A549 (cell line): Measurements from ENCODE around the gene TIGD6. TPM values are rescaled to one million over a fixed set of nuclear protein-coding genes. Genes with fewer than 3 reads are reported as not detected.
A peak's percentile ranks its signal among the peaks of the same experiment; 100 is the strongest.

Experiments
- ATAC-seq, 2 experiments: fragments of 200-7000 bp in 1 of 2; fragments of >200 bp in 1 of 2; cut with Nextera tagmentation in 1 of 2; cut with Tn5 transposase in 1 of 2; 3 replicates each; pipeline versions ENCODE4 v1.8.0 to v1.9.1; 2018 to 2020; ENCODE audit warnings: mild to moderate bottlenecking in 1 of 2, moderate library complexity in 1 of 2
- CTCF ChIA-PET: fragments of 300-600 bp; sonication (Branson Sonifier 250); formaldehyde crosslinking; extraction: SDS; loops from one replicate; lab custom pipeline; 2021; ENCODE audit warnings: antibody characterized with exemption, inconsistent platforms; lab: Yijun Ruan, JAX
- POLR2A ChIA-PET: fragments of 350-600 bp; formaldehyde crosslinking; extraction: SDS; loops from one replicate; lab custom pipeline; 2021; ENCODE audit warnings: antibody characterized with exemption, inconsistent platforms; lab: Yijun Ruan, JAX
- DNase-seq, 2 experiments: peaks; one replicate each; pipeline versions ENCODE4 v3.0.0 to v3.0.0-alpha.2; 2011 to 2016; ENCODE audit warnings: low read depth in 1 of 2, low spot score in 1 of 2
- FAIRE-seq: peaks from 2 replicates; lab custom pipeline; 2011; peaks lifted over from hg19 to GRCh38; lab: Jason Lieb, UNC
- H3K27ac ChIP-seq, 2 experiments: fragments of >200 bp; sonication (Bioruptor Twin); formaldehyde crosslinking; 3 replicates each; pipeline ENCODE4 v1.5.1; 2016 to 2017
- H3K4me1 ChIP-seq: fragments of >200 bp; sonication (Bioruptor Twin); formaldehyde crosslinking; 3 replicates; pipeline ENCODE4 v1.6.1; 2016
- H3K4me2 ChIP-seq: fragments of >200 bp; sonication (Bioruptor Twin); formaldehyde crosslinking; 3 replicates; pipeline ENCODE4 v1.6.1; 2016
- H3K4me3 ChIP-seq: fragments of >200 bp; sonication (Bioruptor Twin); formaldehyde crosslinking; 3 replicates; pipeline ENCODE4 v1.5.1; 2016
- H3K9me3 ChIP-seq: fragments of >200 bp; sonication (Bioruptor Twin); formaldehyde crosslinking; 3 replicates; pipeline ENCODE4 v1.6.1; 2016
- ATOH8 ChIP-seq: fragments of 250-450 bp; sonication (Bioruptor Pico); IDR thresholded peaks from 2 replicates; pipeline ENCODE4 v1.5.0; 2020; ENCODE audit warnings: low read depth, mild to moderate bottlenecking, moderate library complexity
- BCL3 ChIP-seq: fragments of >200 bp; sonication (Bioruptor Twin); formaldehyde crosslinking; IDR thresholded peaks from 3 replicates; pipeline ENCODE4 v1.6.1; 2016
- BHLHE40 ChIP-seq: IDR thresholded peaks from 2 replicates; pipeline ENCODE4 v1.6.1; 2012; ENCODE audit warnings: low read depth, low read length, inconsistent platforms
- CBX2 ChIP-seq: fragments of 200-600 bp; sonication (generic); IDR thresholded peaks from 2 replicates; pipeline ENCODE4 v1.6.1; 2016; ENCODE audit warnings: low read depth, mild to moderate bottlenecking, borderline replicate concordance
- CHD4 ChIP-seq: fragments of 200-600 bp; sonication (generic); IDR thresholded peaks from 2 replicates; pipeline ENCODE4 v1.6.1; 2016; ENCODE audit warnings: antibody characterized with exemption, mild to moderate bottlenecking, borderline replicate concordance
- CTCF ChIP-seq: fragments of >200 bp; sonication (Bioruptor Twin); formaldehyde crosslinking; IDR thresholded peaks from 3 replicates; pipeline ENCODE4 v1.5.1; 2016
- FOSB ChIP-seq: fragments of 250-450 bp; sonication (Bioruptor Pico); IDR thresholded peaks from 2 replicates; pipeline ENCODE4 v1.5.0; 2020; ENCODE audit warnings: mild to moderate bottlenecking, moderate library complexity
- FOSL2 ChIP-seq, 2 experiments: fragments of 450-650 bp in 1 of 2; fragments of >200 bp in 1 of 2; sonication (Bioruptor Twin) in 1 of 2; formaldehyde crosslinking; IDR thresholded peaks; 2 replicates each; pipeline versions ENCODE4 v1.5.0 to v1.6.1; 2016 to 2020; ENCODE audit warnings: mild to moderate bottlenecking in 1 of 2, moderate library complexity in 1 of 2
- FOXS1 ChIP-seq: fragments of 250-450 bp; sonication (Bioruptor Pico); IDR thresholded peaks from 2 replicates; pipeline ENCODE4 v1.5.0; 2020; ENCODE audit warnings: mild to moderate bottlenecking, moderate library complexity
- GATA3 ChIP-seq: IDR thresholded peaks from 2 replicates; pipeline ENCODE4 v1.6.1; 2012; ENCODE audit warnings: borderline replicate concordance
- HMGXB4 ChIP-seq: fragments of 250-450 bp; sonication (Bioruptor Pico); IDR thresholded peaks from 2 replicates; pipeline ENCODE4 v1.5.0; 2021; ENCODE audit warnings: mild to moderate bottlenecking, moderate library complexity, borderline replicate concordance
- HOXA7 ChIP-seq: fragments of 250-450 bp; sonication (Bioruptor Pico); IDR thresholded peaks from 2 replicates; pipeline ENCODE4 v1.5.0; 2020; ENCODE audit warnings: mild to moderate bottlenecking, moderate library complexity
- HOXB13 ChIP-seq: fragments of 250-450 bp; sonication (Bioruptor Pico); IDR thresholded peaks from 2 replicates; pipeline ENCODE4 v1.5.0; 2020; ENCODE audit warnings: low read depth, mild to moderate bottlenecking, moderate library complexity
- HOXB5 ChIP-seq: fragments of 250-450 bp; sonication (Bioruptor Pico); IDR thresholded peaks from 2 replicates; pipeline ENCODE4 v1.5.0; 2020; ENCODE audit warnings: mild to moderate bottlenecking, moderate library complexity
- JUN ChIP-seq, 2 experiments: fragments of >200 bp; sonication (Bioruptor Twin); formaldehyde crosslinking; IDR thresholded peaks; 2 replicates in 1 of 2; 3 replicates in 1 of 2; pipeline ENCODE4 v1.6.1; 2016 to 2017
- MAFK ChIP-seq: fragments of 450-650 bp; IDR thresholded peaks from 2 replicates; pipeline ENCODE4 v1.6.1; 2014; ENCODE audit not compliant: partially characterized antibody
- MAX ChIP-seq: IDR thresholded peaks from 2 replicates; pipeline ENCODE4 v1.6.1; 2012
- MAZ ChIP-seq: fragments of 150-350 bp; IDR thresholded peaks from 2 replicates; pipeline ENCODE4 v1.6.1; 2014; ENCODE audit warnings: antibody characterized with exemption, low read depth, low read length, borderline replicate concordance
- MYC ChIP-seq: IDR thresholded peaks from 2 replicates; pipeline ENCODE4 v1.6.1; 2012; ENCODE audit warnings: mild to moderate bottlenecking, inconsistent platforms, low read length, improper control_type of control experiment, borderline replicate concordance
- NPAS2 ChIP-seq: fragments of 250-450 bp; sonication (Bioruptor Pico); IDR thresholded peaks from 2 replicates; pipeline ENCODE4 v1.8.0; 2022; ENCODE audit warnings: mild to moderate bottlenecking, moderate library complexity, borderline replicate concordance
- PHF8 ChIP-seq: fragments of 200-600 bp; sonication (generic); IDR thresholded peaks from 2 replicates; pipeline ENCODE4 v1.6.1; 2016; ENCODE audit warnings: low read depth, mild to moderate bottlenecking, antibody characterized with exemption, moderate library complexity, borderline replicate concordance
- POLR2A ChIP-seq: IDR thresholded peaks from 2 replicates; pipeline ENCODE4 v1.6.1; 2012; ENCODE audit warnings: mild to moderate bottlenecking, low read length
- RAD21 ChIP-seq, 2 experiments: fragments of >200 bp in 1 of 2; sonication (Bioruptor Twin) in 1 of 2; formaldehyde crosslinking in 1 of 2; IDR thresholded peaks in 1 of 2; conservative IDR thresholded peaks in 1 of 2; 2 replicates in 1 of 2; 3 replicates in 1 of 2; pipeline ENCODE4 v1.6.1; 2012 to 2018; ENCODE audit warnings: inconsistent platforms in 1 of 2
- RARB ChIP-seq: fragments of 250-450 bp; sonication (Bioruptor Pico); IDR thresholded peaks from 2 replicates; pipeline ENCODE4 v1.8.0; 2021; ENCODE audit warnings: mild to moderate bottlenecking, moderate library complexity
- SMC3 ChIP-seq: fragments of >200 bp; sonication (Bioruptor Twin); formaldehyde crosslinking; IDR thresholded peaks from 3 replicates; pipeline ENCODE4 v1.6.1; 2018; ENCODE audit warnings: inconsistent platforms
- TP53 ChIP-seq: fragments of 250-450 bp; sonication (Bioruptor Pico); IDR thresholded peaks from 2 replicates; pipeline ENCODE4 v1.5.0; 2021; ENCODE audit warnings: mild to moderate bottlenecking, moderate library complexity
- ZFP36 ChIP-seq: fragments of 450-650 bp; IDR thresholded peaks from 2 replicates; pipeline ENCODE4 v1.6.1; 2014; ENCODE audit warnings: borderline replicate concordance; ENCODE audit not compliant: partially characterized antibody
- WGBS: methylation state at CpG from one replicate; pipeline ENCODE4 v1.1.6; 2017; ENCODE audit errors: missing lambda C conversion rate; 5-methylcytosine and 5-hydroxymethylcytosine counted together
- polyA plus RNA-seq, 4 experiments: library from polyadenylated mRNA; depleted of rRNA in 3 of 4; stranded (reverse); fragments of >200 nt; fragmentation: RNase III in 1 of 4; extraction: RNeasy Plus Mini Kit Qiagen cat#74134 plus additional on column Dnase treatment in 1 of 4; gene quantifications; 2 replicates in 3 of 4; 3 replicates in 1 of 4; pipeline ENCODE4 v1.2.3, GENCODE V29; 2011 to 2017

Gene TIGD6
- polyA plus RNA-seq, 2 of the 4 experiments (the other 2 are of a cell fraction), result 4.3 to 7.3 TPM

- TF ChIP-seq FOSB (peak; percentile 88), NPAS2 (CRISPR knock-in tag) (no peak), MYC (no peak), MAFK (no peak), HMGXB4 (CRISPR knock-in tag) (no peak), HOXA7 (peak; percentile 76), ATOH8 (CRISPR knock-in tag) (peak; percentile 21; the same call in 1 of the 2 replicates), CHD4 (no peak), ZFP36 (no peak), HOXB13 (no peak), HOXB5 (CRISPR knock-in tag) (no peak), BHLHE40 (no peak), MAZ (no peak), RARB (CRISPR knock-in tag) (peak; percentile 20; the same call in 1 of the 2 replicates), FOXS1 (CRISPR knock-in tag) (no peak), FOSL2 (IDR thresholded peaks at IDR 0.05) (no peak), FOSL2 (CRISPR knock-in tag; IDR thresholded peaks at IDR 0.05) (peak; percentile 65), GATA3 (peak; percentile 34; the same call in 1 of the 2 replicates), MAX (peak; percentile 79; the same call in 1 of the 2 replicates), SMC3 (peak; percentile 46; the same call in 2 of the 3 replicates), POLR2A (peak; percentile 36; the same call in 1 of the 2 replicates), JUN (IDR thresholded peaks at IDR 0.05) (no peak), TP53 (CRISPR knock-in tag) (no peak), CTCF (peak; percentile 76), BCL3 (0 out of 3 replicates have a peak, but pooled peaks have one; percentile 13), RAD21 (conservative IDR thresholded peaks at IDR 0.05 in 1 of 2, IDR thresholded peaks at IDR 0.05 in 1 of 2) (peak; percentile 62 to 67), PHF8 (no peak), CBX2 (no peak)
- CTCF ChIA-PET, result interaction anchor here (0.7 to 16.5 kb wide), 25 partner anchors 9 to 613 kb away, joined by 3 to 594 read pairs (median 5); partner anchors contain the start of genes HMGXB3, PDE6A and TIGD6
- DNase-seq, result peak; percentile 84 to 92
- H3K4me1 ChIP-seq, result peaks cover 48% of the 10 kb centered on the region
- POLR2A ChIA-PET, result interaction anchor here (0.5 to 4.0 kb wide), 23 partner anchors 11 to 323 kb away, joined by 3 to 61 read pairs (median 4); partner anchors contain the start of gene PDE6A
- peak overlapping the region; percentile 81 for H3K4me3 ChIP-seq
- peak overlapping the region; percentile 91 to 96 for H3K27ac ChIP-seq
- no peak for FAIRE-seq
- peak; percentile 41 to 45 for ATAC-seq
- H3K4me2 ChIP-seq, result peak overlapping the region; percentile 80
- 29% methylated on average over 14 of the region's 14 CpGs for WGBS
- H3K9me3 ChIP-seq, result no peaks in the 10 kb centered on the region
Observed at GRCh38 chr5:149959406-149960236, 40.8 kb downstream of the TIGD6 start.
